ENCODE measurements around the gene RAB27A. TPM values are rescaled to one million over a fixed set of nuclear protein-coding genes. Genes with fewer than 3 reads are reported as not detected.
A peak's percentile ranks its signal among the peaks of the same experiment; 100 is the strongest.

Gene RAB27A
- total and polyA plus RNA-seq, 2 of the 13 experiments (the other 11 are each of a cell fraction or from before 2014, with no cell fraction given): 3.4 to 8.1 TPM

DNA sequence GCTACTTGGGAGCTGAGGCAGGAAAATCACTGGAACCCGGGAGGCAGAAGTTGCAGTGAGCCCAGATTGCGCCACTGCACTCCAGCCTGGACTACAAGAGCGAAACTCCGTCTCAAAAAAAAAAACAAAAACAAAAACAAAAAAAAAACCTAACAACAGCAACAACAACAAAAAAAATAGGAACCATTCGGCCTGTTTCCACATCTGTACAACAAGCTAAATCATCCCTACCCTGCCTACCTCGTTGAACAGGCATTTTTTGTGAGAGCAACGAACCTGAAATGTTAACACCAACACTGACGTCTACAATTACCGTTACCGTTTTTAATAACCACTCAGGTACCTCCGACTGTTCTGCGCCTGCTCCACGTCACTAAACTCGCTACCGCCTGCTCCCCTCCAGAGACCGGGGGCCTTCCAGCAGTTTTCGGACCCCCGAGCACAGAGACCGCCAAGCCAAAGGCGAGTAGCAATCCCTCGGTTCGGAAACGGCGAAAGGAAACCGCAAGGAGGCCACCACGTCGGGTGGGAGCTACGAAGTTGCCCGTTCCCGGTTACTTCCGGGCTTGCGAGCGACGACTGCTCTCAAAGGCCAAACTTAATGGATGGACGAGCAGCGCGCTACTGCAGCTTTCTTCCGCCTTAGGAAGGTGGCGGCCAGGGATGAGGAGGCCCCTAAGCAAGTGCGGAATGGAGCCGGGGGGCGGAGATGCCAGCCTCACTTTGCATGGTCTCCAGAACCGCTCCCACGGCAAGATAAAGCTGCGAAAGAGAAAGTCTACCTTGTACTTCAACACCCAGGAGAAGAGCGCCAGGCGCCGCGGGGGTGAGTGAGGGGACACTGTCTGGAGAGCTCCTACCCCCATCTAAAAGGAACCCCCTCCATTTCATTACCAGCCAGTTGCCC is 29.2 kb upstream of the RAB27A start, which contains the start of the genes PIGB and PIGBOS1 (continued):
- TF ChIP-seq, protein P1, sequence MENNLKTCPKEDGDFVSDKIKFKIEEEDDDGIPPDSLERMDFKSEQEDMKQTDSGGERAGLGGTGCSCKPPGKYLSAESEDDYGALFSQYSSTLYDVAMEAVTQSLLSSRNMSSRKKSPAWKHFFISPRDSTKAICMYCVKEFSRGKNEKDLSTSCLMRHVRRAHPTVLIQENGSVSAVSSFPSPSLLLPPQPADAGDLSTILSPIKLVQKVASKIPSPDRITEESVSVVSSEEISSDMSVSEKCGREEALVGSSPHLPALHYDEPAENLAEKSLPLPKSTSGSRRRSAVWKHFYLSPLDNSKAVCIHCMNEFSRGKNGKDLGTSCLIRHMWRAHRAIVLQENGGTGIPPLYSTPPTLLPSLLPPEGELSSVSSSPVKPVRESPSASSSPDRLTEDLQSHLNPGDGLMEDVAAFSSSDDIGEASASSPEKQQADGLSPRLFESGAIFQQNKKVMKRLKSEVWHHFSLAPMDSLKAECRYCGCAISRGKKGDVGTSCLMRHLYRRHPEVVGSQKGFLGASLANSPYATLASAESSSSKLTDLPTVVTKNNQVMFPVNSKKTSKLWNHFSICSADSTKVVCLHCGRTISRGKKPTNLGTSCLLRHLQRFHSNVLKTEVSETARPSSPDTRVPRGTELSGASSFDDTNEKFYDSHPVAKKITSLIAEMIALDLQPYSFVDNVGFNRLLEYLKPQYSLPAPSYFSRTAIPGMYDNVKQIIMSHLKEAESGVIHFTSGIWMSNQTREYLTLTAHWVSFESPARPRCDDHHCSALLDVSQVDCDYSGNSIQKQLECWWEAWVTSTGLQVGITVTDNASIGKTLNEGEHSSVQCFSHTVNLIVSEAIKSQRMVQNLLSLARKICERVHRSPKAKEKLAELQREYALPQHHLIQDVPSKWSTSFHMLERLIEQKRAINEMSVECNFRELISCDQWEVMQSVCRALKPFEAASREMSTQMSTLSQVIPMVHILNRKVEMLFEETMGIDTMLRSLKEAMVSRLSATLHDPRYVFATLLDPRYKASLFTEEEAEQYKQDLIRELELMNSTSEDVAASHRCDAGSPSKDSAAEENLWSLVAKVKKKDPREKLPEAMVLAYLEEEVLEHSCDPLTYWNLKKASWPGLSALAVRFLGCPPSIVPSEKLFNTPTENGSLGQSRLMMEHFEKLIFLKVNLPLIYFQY (CRISPR knock-in tag; IDR thresholded peaks at IDR 0.05; ENCODE audit: borderline replicate concordance): no peak
- peak; percentile 92 for TF ChIP-seq HOXA3 (CRISPR knock-in tag; IDR thresholded peaks at IDR 0.05)
- peak; percentile 37 for TF ChIP-seq FOSL2 (CRISPR knock-in tag; IDR thresholded peaks at IDR 0.05)
- peak; percentile 91 for TF ChIP-seq GATAD1 (CRISPR knock-in tag; IDR thresholded peaks at IDR 0.05)
- peak; percentile 27; the same call in 1 of the 2 replicates for TF ChIP-seq DNMT1 (CRISPR knock-in tag; IDR thresholded peaks at IDR 0.05)
- no peak for TF ChIP-seq HHEX (CRISPR knock-in tag; IDR thresholded peaks at IDR 0.05)
- TF ChIP-seq AGO2 (optimal IDR thresholded peaks at IDR 0.05; ENCODE audit: low read depth, low read length): no peak
- TF ChIP-seq NCOA1 (CRISPR knock-in tag; IDR thresholded peaks at IDR 0.05): no peak
- TF ChIP-seq ASH2L (IDR thresholded peaks at IDR 0.05; ENCODE audit: insufficient read length, low read depth, low read length): peak; percentile 97
- TF ChIP-seq, protein P2, sequence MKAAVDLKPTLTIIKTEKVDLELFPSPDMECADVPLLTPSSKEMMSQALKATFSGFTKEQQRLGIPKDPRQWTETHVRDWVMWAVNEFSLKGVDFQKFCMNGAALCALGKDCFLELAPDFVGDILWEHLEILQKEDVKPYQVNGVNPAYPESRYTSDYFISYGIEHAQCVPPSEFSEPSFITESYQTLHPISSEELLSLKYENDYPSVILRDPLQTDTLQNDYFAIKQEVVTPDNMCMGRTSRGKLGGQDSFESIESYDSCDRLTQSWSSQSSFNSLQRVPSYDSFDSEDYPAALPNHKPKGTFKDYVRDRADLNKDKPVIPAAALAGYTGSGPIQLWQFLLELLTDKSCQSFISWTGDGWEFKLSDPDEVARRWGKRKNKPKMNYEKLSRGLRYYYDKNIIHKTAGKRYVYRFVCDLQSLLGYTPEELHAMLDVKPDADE (CRISPR knock-in tag; IDR thresholded peaks at IDR 0.05): no peak
- 0 out of 2 replicates have a peak, but pooled peaks have one; percentile 23 for TF ChIP-seq BORCS8-MEF2B (CRISPR knock-in tag; IDR thresholded peaks at IDR 0.05)
- TF ChIP-seq ZNF33B (CRISPR knock-in tag; IDR thresholded peaks at IDR 0.05): peak; percentile 84
- TF ChIP-seq ZSCAN22 (CRISPR knock-in tag; IDR thresholded peaks at IDR 0.05): no peak
- TF ChIP-seq, protein P3, sequence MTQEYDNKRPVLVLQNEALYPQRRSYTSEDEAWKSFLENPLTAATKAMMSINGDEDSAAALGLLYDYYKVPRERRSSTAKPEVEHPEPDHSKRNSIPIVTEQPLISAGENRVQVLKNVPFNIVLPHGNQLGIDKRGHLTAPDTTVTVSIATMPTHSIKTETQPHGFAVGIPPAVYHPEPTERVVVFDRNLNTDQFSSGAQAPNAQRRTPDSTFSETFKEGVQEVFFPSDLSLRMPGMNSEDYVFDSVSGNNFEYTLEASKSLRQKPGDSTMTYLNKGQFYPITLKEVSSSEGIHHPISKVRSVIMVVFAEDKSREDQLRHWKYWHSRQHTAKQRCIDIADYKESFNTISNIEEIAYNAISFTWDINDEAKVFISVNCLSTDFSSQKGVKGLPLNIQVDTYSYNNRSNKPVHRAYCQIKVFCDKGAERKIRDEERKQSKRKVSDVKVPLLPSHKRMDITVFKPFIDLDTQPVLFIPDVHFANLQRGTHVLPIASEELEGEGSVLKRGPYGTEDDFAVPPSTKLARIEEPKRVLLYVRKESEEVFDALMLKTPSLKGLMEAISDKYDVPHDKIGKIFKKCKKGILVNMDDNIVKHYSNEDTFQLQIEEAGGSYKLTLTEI (CRISPR knock-in tag; conservative IDR thresholded peaks at IDR 0.05): no peak
- no peak for TF ChIP-seq ATM (IDR thresholded peaks at IDR 0.05; ENCODE audit: borderline replicate concordance)
- peak; percentile 62; the same call in 1 of the 2 replicates for TF ChIP-seq CBFB (CRISPR knock-in tag; IDR thresholded peaks at IDR 0.05)
- no peak for TF ChIP-seq ZNF550 (CRISPR knock-in tag; IDR thresholded peaks at IDR 0.05; ENCODE audit: borderline replicate concordance)
- TF ChIP-seq STAG1 (CRISPR knock-in tag; IDR thresholded peaks at IDR 0.05): no peak
- peak; percentile 77 for TF ChIP-seq CREB1 (IDR thresholded peaks at IDR 0.05)
- peak; percentile 86 for TF ChIP-seq CREB1 (CRISPR knock-in tag; IDR thresholded peaks at IDR 0.05)
